GM19351 (cell line): ENCODE data around the gene OAS2.

Source experiments
- ATAC-seq: cut with Tn5 transposase; IDR thresholded peaks from one replicate; pipeline ENCODE4 v1.9.1; 2021; ENCODE audit warnings: mild to moderate bottlenecking, moderate library complexity; ENCODE audit not compliant: unreplicated experiment

Gene OAS2

DNA sequence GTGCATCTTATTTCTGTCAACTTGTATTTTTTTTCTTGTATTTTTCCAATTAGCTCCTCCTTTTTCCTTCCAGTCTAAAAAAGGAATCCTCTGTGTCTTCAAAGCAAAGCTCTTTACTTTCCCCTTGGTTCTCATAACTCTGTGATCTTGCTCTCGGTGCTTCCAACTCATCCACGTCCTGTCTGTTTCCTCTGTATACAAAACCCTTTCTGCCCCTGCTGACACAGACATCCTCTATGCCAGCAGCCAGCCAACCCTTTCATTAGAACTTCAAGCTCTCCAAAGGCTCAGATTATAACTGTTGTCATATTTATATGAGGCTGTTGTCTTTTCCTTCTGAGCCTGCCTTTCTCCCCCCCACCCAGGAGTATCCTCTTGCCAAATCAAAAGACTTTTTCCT lies 32.4 kb downstream of the OAS2 start:
- ATAC-seq, result no peak

DNA sequence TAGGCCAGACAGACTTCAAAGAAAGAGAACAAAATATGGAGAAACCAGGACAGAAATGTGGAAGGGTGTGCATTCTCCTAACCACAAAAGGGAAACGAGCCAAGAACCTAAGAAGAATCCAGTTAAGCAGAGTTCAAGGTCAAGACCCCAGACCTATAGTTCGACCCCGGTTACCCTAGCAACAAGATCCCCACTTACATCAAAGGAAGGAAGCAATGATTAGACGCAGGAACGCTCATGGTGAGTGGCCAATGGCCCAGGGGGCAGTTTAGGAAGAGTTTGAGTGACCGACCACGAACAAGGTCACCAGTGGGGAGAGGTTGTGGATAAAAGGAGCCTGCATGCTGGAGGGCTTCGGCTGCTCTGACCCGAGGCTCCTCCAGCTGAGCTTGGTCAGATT lies 36.2 kb downstream of the OAS2 start:
- ATAC-seq, result no peak

DNA sequence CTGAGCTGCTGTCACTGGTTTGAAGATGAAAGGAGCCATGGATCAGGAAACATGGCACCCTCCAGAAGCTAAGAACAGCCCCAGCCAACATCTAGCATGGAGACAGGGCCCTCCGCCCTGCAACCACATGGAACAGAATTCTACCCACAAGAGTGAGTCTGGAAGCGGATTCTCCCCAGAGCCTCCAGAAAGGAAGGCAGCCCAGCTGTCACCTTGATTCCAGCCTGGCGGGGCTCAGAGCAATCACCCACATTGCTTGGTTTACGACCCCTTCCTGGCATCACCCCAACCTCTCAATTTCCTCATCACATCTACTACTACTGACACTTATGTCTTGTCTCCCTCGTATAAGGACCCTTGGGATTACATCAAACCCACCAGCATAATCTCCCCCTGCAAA lies 38.5 kb downstream of the OAS2 start:
- no peak for ATAC-seq

DNA sequence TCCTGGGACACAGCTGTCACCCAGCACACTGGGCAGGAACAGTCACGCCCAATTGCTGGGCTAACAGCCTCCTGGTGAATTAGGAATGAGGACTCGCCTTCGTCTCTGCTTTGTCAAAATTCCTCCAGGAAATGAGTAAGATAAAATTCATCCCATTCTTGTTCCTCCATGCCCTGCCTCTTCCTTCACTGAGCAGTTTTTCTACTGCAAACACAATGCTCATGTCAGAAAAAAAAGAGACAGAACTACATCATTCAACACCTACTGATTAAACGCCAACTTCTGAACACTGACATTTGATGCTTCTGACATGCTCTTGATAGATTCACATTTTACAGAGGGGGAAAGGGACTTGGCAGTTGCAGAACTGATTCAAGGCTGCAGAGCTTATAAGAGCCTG lies 40.7 kb downstream of the OAS2 start:
- no peak for ATAC-seq

DNA sequence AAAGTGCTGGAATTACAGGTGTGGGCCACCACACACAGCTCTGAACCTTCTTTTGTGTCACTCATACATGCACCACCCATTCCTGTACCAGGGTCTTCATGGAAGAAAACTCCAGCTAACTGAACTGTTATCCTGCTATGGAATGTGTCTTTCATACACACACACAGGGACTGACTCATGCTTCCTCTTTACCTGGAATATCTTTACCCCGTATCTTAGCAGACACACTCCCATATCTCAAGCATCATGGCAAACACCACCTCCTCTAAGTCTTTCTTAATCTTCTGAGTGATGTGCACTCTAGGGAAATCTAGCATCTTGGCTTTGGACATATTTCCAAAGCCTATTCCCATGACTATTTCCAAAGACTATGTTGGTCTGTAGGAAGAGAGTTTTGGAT lies 43.2 kb downstream of the OAS2 start:
- ATAC-seq, result no peak

DNA sequence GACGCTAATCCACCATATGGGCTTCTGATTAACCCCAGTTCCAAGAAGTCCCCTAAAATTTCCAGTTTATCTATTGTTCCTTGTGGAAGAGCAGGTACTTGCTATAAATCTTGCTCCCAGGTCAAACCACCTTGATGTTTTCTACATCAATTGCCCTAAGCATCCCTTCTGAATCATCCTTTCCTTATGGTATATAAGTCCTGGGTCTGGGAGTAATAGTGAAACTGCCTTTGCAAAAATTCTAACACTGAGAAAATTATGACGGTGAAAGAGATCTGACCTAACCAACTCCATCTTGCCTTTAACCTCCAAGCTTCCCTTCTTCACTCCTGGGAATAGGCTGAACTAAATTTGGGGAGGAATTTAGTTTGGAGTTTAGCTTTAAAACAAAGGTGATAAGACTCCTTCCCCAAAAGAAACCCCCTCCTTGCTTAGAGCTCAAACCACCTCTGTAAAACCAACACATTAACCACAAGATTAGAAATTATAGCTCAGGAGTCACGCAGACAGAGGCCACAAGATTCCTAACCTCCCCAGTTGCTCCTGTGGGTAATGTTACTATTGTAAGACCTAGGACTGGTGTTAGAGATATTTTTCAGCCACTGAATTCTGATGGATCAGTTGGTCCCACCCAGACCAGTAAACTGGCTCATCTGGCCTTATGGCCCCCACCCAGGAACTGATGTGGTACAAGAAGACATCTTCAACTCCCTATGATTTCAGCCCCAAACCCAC lies 44.4 kb downstream of the OAS2 start:
- ATAC-seq, result no peak

DNA sequence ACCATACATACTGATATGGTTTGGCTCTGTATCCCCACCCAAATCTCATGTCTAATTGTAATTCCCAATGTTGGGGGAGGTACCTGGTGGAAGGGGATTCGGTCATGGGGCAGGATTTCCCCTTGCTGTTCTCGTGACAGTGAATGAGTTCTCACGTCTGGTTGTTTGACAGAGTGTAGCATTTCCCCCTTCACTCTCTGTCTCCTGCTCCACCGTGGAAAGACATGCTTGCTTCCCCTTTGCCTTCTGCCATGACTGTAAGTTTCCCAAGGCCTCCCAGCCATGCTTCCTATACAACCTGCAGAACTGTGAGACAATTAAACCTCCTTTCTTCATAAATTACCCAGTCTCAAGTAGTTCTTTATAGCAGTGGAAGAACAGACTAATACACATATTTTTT lies 49.4 kb downstream of the OAS2 start:
- ATAC-seq, result no peak

DNA sequence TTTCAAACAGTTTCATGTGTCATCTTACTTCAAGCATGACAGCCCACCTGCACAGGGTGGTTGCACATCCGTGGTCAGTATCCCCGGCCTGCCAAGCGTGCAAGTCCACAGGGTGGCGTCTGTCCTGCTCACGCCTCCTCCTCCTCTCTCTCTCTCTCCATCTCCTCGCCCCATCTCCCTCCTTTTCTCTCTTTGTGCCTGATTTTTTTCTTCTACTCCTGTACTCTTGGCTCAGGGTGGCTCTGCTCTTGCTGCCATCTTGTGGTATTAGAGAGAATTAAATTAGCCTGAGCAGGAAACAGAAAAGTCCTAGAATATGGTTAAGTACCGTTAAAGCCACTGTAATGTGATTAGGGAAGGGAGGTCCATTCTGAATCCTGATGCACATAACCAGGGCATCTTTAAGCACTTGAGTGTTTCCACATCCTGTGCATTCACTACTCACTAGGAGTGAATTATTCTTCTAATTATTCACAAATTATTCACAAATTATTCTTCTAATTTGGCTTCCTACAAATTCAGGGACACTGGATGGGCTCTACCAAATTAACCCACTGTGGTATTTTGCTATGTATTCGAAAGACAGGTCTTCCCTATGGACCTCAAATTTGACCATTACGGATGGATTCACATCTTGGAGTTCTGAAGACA lies 52.7 kb downstream of the OAS2 start:
- no peak for ATAC-seq

DNA sequence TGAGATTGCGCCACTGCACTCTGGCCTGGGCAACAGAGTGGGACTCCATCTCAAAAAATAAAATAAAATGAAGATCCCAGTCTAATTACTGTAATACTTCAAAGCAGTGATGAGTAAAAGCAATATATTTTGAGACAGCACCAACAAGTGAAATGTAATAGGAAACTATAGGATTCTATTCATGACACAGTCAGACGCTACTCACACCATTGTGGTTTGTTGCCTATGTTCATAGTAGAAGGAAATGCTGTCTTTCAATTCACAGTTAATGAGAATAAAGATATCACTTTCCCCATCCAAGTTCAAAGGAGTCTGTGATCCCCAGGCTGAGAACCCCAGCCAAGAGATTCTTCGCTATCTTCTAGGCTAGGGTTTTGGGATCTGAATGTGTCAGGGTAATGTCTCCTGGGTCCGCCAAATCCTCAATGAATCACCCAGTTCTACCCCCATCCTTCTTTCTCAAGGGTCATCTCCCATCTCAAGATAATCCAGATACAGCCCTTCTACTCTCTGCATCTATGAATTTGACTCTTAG lies 61.7 kb downstream of the OAS2 start:
- ATAC-seq, result no peak

DNA sequence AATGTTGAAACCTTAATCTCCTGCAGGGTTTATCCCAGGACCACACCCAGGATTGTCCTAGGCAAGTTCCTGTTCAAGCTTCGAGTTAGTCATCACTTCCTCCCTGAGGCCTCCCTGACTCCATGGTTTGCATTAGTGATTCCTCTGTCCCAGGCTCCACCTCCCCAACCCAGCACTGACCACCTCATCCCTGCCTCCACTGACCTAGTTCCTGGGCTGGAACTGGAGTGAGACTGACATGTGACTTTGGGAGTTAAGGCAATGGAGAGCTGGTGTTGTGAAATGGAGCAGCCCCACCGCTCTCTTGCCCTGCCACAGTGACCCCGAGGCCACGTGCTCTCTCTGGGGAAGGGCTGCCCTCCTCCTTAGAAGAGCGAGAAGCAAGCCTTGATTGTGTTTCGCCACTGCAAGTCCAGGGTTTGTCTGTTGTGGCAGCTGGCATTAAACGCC lies 62.4 kb downstream of the OAS2 start:
- ATAC-seq, result no peak

DNA sequence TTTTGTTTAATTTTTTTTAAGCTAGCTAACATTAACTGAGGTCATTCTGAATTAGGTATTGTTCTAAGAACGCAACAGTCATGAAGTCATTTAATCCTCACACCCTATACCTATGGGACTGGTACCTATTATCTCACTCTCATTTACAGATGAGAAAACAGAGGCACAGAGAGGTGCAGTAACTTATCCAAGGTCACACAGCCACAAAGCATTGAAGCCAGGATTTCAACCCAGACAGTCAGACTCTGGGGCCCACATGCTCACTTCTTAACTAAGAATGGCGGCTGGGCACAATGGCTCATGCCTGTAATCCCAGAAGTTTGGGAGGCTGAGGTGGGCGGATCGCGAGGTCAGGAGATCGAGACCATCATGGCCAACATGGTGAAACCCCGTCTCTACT lies 63.2 kb downstream of the OAS2 start:
- no peak for ATAC-seq

DNA sequence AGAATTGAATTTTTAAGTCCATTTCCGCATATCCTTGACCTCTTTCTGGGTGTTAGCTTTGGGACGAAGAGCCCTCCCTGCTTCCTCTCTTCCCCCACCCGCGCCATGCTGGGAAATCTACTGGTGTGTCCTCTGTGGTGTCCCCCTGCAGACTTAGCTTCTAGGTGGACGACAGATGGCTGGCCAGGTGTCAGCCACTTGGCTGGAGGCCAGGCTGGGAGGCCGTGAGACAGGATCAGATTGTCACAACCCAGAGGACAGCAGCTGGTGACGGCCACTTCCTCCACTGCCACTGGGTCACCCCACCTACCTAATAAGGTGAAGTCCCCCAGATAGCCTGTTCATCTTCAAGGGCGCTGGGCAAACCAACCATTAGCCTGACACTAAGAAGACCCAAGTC lies 64.9 kb downstream of the OAS2 start:
- no peak for ATAC-seq

DNA sequence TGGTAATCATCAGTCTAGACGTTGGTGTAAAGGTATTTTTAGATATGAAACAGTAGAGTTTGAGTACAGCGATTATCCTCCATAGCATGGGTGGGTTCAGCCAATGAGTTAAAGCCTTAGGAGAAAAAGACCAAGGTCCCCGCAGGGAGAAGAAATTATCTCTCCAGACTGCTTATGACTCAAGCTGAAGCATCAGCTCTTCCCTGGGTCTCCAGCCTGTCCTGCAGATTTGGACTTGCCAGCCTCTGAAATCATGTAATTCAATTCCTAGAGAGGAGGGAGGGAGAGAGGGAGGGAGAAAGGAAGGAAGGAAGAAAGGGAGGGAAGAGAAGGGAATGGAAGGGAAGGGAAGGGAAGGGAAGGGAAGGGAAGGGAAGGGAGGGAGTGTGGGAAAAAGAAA lies 66.2 kb downstream of the OAS2 start:
- ATAC-seq, result no peak

DNA sequence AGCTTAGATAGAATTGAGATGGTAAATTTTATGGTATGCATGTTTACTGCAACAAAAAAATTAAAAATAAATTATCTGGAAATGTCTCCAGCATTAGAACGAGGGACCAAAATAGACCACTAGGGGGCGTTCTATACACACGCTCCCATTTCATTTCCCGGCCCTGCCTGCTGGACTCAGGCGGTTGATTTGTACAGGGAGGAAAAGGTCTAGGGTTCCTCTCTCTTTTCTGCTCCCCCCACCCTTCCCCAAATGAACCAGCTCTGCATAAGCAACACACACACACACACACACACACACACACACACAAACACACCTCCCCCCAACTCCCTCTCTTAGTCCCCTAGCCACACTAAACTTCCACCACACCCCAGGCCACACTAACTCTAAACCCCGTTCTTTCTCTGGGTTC lies 70.4 kb downstream of the OAS2 start:
- no peak for ATAC-seq

DNA sequence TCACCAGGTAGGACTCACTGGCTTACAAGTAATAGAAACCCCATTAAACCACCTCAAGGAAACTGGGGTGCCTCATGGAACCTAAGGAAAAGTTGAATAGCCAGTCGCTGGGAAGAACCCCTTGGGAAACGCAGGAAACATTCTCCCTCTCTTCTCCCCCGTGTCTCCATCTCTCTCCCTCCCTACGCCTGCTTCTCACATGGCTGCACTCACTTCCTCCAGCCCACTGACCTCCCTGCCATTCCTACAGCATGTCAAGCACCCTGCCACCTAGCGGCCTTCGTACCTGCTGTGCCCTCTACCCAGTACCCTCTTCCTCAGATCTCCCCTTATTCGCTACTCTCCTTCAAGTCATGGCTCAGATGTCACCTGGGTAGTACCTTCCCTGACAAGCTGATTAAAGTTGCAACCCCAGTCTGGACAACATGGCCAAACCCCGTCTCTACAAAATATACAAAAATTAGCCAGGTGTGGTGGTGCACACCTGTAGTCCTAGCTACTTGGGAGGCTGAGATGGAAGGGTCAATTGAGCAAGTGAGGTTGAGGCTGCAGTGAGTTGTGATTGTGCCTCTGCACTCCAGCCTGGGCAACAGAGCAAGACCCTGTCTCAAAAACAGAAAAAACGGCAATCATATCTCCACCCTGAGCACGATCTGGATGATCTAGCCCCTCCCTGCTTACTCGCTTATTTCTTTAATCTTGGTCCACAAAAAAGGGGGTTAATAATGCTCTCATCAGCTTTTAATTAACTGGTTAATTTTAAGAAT lies 71.8 kb downstream of the OAS2 start:
- no peak for ATAC-seq

DNA sequence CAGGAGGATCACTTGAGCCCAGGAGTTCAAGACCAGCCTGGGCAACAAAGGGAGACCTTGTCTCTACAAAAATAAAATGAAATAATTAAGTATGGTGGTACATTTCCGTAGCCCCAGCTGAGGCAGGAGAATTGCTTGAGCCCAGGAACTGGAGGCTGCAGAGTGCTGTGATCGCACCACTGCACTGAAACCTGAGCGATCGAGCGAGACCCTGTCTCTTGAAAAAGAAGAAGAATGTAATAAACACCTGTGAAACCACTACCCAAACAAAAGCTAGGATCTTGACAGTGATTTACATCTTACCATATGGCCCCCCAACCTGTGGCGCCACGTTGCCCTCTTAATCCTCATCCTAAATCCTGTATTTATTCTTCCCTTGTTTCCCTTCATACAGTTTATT lies 72.5 kb downstream of the OAS2 start:
- ATAC-seq, result no peak

DNA sequence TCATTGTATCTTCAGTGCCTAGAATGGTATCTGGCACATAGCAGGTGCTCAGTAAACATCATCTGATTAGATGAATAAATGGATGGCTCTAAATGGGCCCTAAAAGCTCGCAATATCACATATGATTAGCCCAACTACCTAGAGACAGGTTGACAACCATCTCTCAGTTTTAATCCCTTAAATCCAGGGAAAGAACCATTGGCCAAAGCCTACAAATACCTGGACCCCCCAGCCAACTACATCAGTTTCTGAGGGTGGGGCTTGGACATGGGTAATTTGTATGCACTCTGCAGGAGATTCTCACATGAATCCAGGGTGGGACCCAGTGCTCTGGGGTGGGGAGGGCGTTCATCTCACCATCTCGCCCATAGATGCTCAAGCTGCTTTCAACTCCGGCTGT lies 73.4 kb downstream of the OAS2 start:
- no peak for ATAC-seq

DNA sequence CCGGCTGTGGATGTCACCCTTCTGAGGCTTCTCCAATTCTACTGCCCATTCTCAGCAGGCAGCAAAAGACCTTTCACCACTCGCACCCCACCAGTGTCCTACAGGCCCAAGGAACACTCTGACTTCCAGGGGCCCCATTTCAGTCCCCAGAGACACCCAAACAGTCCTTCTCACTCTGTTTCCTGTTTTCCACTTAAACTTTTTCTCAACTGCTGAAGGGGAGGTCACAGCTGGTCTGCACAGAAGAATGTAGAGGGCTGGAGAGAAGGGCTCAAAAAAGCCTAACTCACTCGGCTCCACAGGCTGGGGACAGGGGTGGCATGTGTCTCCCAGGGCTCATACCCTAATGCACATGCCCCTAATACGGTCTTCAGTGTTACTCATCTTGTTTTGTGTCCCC lies 74.0 kb downstream of the OAS2 start:
- no peak for ATAC-seq

DNA sequence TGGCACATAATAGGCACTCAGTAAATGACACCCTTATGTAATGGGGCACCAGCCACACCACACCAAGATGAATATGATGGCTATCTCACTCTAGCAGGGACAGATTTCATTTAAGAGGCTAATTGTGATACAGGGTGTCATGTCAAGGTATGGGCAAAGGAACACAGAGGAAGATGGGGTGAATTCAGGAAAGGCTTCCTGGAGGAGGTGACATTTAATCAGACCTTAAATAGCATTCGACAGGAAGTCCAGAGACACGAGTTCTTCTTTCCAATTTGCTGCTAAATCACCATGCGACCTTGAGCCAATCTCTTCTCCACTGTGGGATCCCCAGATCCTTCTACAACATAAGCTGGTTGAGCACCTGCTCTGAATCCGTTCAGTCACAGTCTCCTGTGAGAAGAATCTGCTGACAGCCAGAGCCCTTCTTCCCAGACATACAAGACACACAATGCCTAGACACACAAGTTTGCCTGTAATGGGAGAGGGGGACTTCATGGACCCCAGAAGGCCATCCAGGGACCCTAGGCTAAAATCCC lies 76.7 kb downstream of the OAS2 start:
- ATAC-seq, result no peak

DNA sequence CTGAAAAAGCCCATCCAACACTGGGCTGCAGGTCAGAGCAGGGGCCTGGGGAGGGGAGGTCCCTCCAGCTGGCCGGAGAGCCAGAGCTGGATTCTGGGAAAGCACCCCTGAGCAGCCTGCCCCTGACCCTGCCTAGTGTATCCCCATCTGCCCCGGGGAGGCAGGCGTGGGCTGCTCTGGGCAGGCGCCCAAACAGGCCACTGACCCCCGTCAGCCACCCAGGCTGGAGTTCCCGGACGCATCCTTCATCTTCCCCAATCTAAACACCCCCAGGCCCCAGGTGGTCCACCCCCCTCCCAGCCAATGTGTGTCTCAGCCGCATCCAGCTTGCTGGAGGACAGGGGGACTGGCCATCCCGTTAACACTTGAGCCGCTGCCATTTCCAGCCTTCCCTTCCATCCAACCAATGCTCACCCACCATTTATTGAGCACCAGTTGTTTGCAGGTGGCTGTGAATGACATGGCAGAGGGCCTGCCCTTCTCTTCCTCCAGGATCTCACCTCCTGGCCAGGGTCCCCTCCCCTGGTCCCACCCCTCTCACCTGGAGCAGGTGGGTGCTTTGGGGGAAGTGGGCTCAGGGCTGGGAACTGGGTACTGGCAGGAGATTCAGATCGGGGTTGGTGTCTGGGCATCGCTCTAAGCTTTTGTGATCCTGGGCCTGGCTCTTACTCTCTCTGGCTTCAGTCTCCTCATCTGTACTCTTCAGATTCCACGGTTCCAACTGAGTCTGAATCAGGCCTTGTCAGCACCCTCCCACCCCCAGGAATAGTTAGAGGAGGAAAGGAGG lies 77.5 kb downstream of the OAS2 start:
- no peak for ATAC-seq

DNA sequence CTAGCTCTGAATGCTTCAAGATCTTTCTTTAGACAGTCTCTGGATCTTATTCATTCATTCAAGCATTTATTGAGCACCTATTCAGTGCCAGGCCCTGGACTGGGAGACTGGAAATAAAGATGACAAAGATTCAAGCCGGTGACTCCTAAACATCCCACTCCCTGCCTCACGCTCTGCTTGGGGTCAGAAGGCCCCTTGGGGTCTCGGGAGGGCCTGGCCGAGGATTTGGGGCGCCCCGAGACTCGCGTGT lies 78.0 kb downstream of the OAS2 start:
- no peak for ATAC-seq
